Stimulated activated CD8-positive, alpha-beta memory T cell treated with anti-CD3 and anti-CD28 coated beads, Interleukin-4, amount 100 ng/mL, for 24 hours (primary cell): ENCODE results near the gene HYAL1.

Experiments
- DNase-seq: peaks from one replicate; pipeline ENCODE4 v3.0.0-alpha.2; 2020; ENCODE audit warnings: low read depth

The HYAL1 gene

GRCh38 chr3:50303013-50303815 lies at the start of gene HYAL1:
Gene HYAL1, minus strand, starts transcription at chr3:50303574. Its CDS starts 618 bp downstream, at chr3:50302956.
- DNase-seq = no peak

GRCh38 chr3:50352781-50353180 lies 49.4 kb upstream of the HYAL1 start:
- DNase-seq = no peak

- no peak for DNase-seq
These were observed 47.9 kb upstream of the HYAL1 start for GRCh38 chr3:50351323-50351697.

GRCh38 chr3:50350527-50351322 lies 47.4 kb upstream of the HYAL1 start, which contains the start of the genes CYB561D2 and NPRL2:
Gene CYB561D2, plus strand, starts transcription at chr3:50350862. Its CDS starts 572 bp downstream, at chr3:50351434.
Gene NPRL2, minus strand, starts transcription at chr3:50350775. Its CDS starts 123 bp downstream, at chr3:50350652.
- DNase-seq = peak; percentile 100

- DNase-seq = no peak
These were observed 46.8 kb upstream of the HYAL1 start for GRCh38 chr3:50350213-50350526.

GRCh38 chr3:50347187-50347813 lies 43.9 kb upstream of the HYAL1 start:
- DNase-seq = peak; percentile 52

- peak; percentile 68 for DNase-seq
These were observed 42.3 kb upstream of the HYAL1 start, which contains the start of gene ZMYND10 for GRCh38 chr3:50345586-50346234. Gene ZMYND10, minus strand, starts transcription at chr3:50345732. Its CDS starts 153 bp downstream, at chr3:50345579.

GRCh38 chr3:50345008-50345407 lies 41.6 kb upstream of the HYAL1 start:
- DNase-seq = no peak

GRCh38 chr3:50342813-50343633 lies 39.6 kb upstream of the HYAL1 start:
- no peak for DNase-seq

GRCh38 chr3:50341996-50342650 lies 38.7 kb upstream of the HYAL1 start:
- DNase-seq = no peak

GRCh38 chr3:50341537-50341936 lies 38.2 kb upstream of the HYAL1 start:
- no peak for DNase-seq

GRCh38 chr3:50340448-50341329 lies 37.3 kb upstream of the HYAL1 start, which contains the start of gene RASSF1:
Gene RASSF1, minus strand, starts transcription at chr3:50340836. Its CDS starts 31 bp downstream, at chr3:50340805.
- DNase-seq = peak; percentile 64

GRCh38 chr3:50340147-50340447 lies 36.7 kb upstream of the HYAL1 start:
- no peak for DNase-seq

- no peak for DNase-seq
These were observed 36.2 kb upstream of the HYAL1 start for GRCh38 chr3:50339485-50340146.

GRCh38 chr3:50338965-50339364 lies 35.6 kb upstream of the HYAL1 start:
- DNase-seq = no peak

GRCh38 chr3:50337175-50337861 lies 33.9 kb upstream of the HYAL1 start:
- peak; percentile 96 for DNase-seq

GRCh38 chr3:50336452-50337174 lies 33.2 kb upstream of the HYAL1 start:
- no peak for DNase-seq
